ENCODE data around the gene BTG4.

Gene BTG4

GRCh38 chr11:111455291-111456085, 56.7 kb downstream of the BTG4 start:
- TF ChIP-seq, protein P1, sequence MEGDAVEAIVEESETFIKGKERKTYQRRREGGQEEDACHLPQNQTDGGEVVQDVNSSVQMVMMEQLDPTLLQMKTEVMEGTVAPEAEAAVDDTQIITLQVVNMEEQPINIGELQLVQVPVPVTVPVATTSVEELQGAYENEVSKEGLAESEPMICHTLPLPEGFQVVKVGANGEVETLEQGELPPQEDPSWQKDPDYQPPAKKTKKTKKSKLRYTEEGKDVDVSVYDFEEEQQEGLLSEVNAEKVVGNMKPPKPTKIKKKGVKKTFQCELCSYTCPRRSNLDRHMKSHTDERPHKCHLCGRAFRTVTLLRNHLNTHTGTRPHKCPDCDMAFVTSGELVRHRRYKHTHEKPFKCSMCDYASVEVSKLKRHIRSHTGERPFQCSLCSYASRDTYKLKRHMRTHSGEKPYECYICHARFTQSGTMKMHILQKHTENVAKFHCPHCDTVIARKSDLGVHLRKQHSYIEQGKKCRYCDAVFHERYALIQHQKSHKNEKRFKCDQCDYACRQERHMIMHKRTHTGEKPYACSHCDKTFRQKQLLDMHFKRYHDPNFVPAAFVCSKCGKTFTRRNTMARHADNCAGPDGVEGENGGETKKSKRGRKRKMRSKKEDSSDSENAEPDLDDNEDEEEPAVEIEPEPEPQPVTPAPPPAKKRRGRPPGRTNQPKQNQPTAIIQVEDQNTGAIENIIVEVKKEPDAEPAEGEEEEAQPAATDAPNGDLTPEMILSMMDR (IDR thresholded peaks at IDR 0.05; ENCODE audit: low read depth, low read length, missing control alignments) = no peak
- no peak for DNase-seq (ENCODE audit: extremely low read depth, low read depth)
- no peak overlapping the region for H3K4me3 ChIP-seq (replicated peaks; ENCODE audit: low read depth, low read length)

- no peak for DNase-seq (ENCODE audit: extremely low read depth, low read depth)
- H3K4me3 ChIP-seq (replicated peaks; ENCODE audit: low read depth, low read length) = no peak overlapping the region
- TF ChIP-seq, protein P1 (IDR thresholded peaks at IDR 0.05; ENCODE audit: low read depth, low read length, missing control alignments) = peak; percentile 47
Observed at GRCh38 chr11:111454561-111455192, 57.5 kb downstream of the BTG4 start.

- DNase-seq (ENCODE audit: extremely low read depth, low read depth) = no peak
- no peak overlapping the region for H3K4me3 ChIP-seq (replicated peaks; ENCODE audit: low read depth, low read length)
- TF ChIP-seq, protein P1 (IDR thresholded peaks at IDR 0.05; ENCODE audit: low read depth, low read length, missing control alignments) = no peak
Observed at GRCh38 chr11:111452817-111453552, 59.2 kb downstream of the BTG4 start.

DNA sequence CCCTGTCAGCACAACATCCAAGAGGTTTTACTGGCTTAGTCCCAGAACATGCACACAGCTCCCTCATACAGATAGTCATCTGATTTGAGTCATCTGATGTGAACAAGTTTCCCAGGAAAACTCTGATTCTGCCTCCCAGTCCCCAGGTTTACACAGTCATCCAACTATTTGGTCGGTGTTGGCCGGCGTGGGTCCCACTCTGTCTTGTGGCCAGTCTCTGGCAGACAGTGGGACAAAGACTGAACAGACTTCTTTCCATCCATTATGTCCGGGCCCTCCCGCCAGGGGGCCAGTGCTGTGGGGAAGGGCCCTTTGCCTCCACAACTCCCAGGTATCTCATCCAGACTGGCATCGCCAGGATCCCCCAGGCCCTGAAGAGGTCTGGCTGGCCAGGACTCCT, 60.0 kb downstream of the BTG4 start:
- no peak overlapping the region for H3K4me3 ChIP-seq (replicated peaks; ENCODE audit: low read depth, low read length)
- TF ChIP-seq, protein P1 (IDR thresholded peaks at IDR 0.05; ENCODE audit: low read depth, low read length, missing control alignments) = no peak
- no peak for DNase-seq (ENCODE audit: extremely low read depth, low read depth)

GRCh38 chr11:111450480-111451320, 61.5 kb downstream of the BTG4 start:
- TF ChIP-seq, protein P1 (IDR thresholded peaks at IDR 0.05; ENCODE audit: low read depth, low read length, missing control alignments) = no peak
- no peak overlapping the region for H3K4me3 ChIP-seq (replicated peaks; ENCODE audit: low read depth, low read length)
- DNase-seq (ENCODE audit: extremely low read depth, low read depth) = no peak

Measured in HFF-Myc (cell line).